GM12801 (cell line): ENCODE data around the gene PSMD6.

Source experiments
- CTCF ChIP-seq: IDR thresholded peaks from one replicate; pipeline ENCODE4 v1.5.1; 2011; ENCODE audit warnings: control low read depth; ENCODE audit not compliant: insufficient read length; ENCODE audit errors: extremely low read depth

The PSMD6 gene

GRCh38 chr3:63970631-63971475 is 52.4 kb downstream of the PSMD6 start:
- no peak for TF ChIP-seq CTCF

DNA sequence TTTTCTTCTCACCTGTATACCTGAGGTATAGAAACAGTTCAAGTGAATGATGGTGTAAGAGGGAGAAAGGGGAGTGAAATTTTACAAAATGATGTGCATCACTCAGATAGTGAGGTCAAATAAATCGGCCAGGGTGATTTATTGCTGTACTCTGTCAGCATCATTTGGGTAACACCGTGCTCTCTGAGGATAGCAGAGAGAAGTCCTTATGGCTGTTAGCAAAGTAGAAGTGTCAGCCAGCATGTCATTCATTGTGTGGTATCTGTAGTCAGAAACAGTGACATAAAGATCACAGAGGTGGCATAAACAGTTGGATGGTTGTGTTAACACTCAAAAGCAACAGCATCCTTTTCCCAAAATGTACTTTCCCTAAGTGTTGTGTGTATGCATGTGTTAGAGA is 53.4 kb downstream of the PSMD6 start:
- no peak for TF ChIP-seq CTCF

DNA sequence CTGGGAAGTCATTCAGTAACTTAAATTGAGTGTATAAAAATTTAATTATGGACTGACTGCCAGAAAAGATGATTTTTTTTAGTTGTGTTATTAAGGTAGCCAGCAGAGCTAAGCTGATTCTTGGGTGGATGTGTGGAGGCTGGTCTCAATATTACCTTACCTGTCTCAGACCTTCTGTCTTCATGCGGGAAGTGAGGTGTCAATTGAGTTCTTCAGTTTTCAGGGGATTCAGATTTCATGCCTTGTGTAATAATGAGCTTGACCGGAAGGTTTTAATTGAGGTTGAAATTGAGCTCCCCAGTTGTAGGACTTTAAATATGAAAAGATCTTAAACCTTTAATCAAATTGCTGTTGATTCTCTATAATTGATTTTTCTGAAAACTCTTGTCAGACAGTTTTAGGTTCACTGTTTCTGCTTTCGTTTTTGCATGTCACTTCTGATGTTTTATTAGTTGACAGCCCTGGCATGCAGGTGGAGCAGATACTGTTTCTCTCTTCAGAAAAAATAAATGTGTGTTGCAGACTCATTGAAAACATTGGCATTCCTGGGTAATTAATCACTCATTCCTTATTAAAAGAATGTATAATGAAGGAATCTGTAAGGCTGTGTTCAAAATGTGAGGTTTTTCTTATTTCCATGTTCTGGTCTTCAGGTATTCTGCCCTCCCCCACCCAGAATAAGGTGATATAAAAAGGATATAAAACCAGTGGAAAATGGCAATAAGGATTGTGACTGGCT is 54.5 kb downstream of the PSMD6 start:
- TF ChIP-seq CTCF: no peak

GRCh38 chr3:63967675-63968611 is 55.4 kb downstream of the PSMD6 start:
- TF ChIP-seq CTCF: no peak

DNA sequence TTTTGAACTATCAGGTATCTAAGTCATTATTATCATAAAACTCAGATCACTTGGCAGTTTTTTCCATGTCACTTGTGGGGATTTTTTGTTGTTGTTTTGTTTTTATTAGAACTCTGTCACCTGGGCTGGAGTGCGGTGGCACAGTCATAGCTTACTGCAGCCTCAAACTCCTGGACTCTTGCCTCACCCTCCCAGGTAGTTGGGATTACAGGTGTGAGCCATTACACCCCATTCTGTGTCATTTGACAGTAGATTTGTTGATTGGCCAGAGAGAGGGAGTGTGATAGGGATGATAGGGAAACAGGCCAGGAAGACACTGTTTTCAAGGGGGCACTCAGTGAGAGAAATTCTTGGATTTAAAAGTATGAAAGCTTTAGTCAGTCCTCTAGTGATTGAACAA is 56.4 kb downstream of the PSMD6 start:
- no peak for TF ChIP-seq CTCF

- TF ChIP-seq CTCF: no peak
Observed at GRCh38 chr3:63966007-63966406, 57.3 kb downstream of the PSMD6 start.
